ENCODE data around the gene CENPN. TPM values are rescaled to one million over a fixed set of nuclear protein-coding genes. Genes with fewer than 3 reads are reported as not detected.
A peak's percentile ranks its signal among the peaks of the same experiment; 100 is the strongest.

Gene CENPN
- total and polyA plus RNA-seq, 2 of the 13 experiments (the other 11 are each of a cell fraction or from before 2014, with no cell fraction given): 29.7 to 129 TPM

GRCh38 chr16:81069063-81069462 lies 62.0 kb downstream of the CENPN start:
- Histone ChIP-seq H3K9ac (ENCODE audit: insufficient read depth, low read depth, low read length) (no peak overlapping the region), H3K4me2 (ENCODE audit: low read depth, low read length) (no peak overlapping the region), H3K27ac (ENCODE audit: extremely low read length, insufficient read depth, low read length) (no peak overlapping the region), H3K4me1 (ENCODE audit: insufficient read depth, low read length) (peaks cover 7% of the 10 kb centered on the region), H3K27me3 (ENCODE audit: control insufficient read depth in 1 of 2, insufficient read depth in 2 of 2, low read length in 2 of 2) (no peaks in the 10 kb centered on the region), H2AFZ (ENCODE audit: low read length) (no peak overlapping the region), H3K79me2 (ENCODE audit: insufficient read depth, low read length) (no peaks in the 10 kb centered on the region), H3K4me3 (replicated peaks in 1 of 3; ENCODE audit: insufficient read depth in 1 of 3, low read depth in 2 of 3, low read length in 3 of 3) (no peak overlapping the region), H4K20me1 (ENCODE audit: insufficient read depth, low read length) (no peaks in the 10 kb centered on the region), H3K36me3 (replicated peaks in 1 of 2; ENCODE audit: control insufficient read depth in 1 of 2, insufficient read depth in 2 of 2, low read length in 2 of 2) (no peaks in the 10 kb centered on the region), H3K9me3 (ENCODE audit: low read length) (no peaks in the 10 kb centered on the region)
- ATAC-seq (no peak), DNase-seq (ENCODE audit: low spot score) (no peak), FAIRE-seq (no peak)
- WGBS (ENCODE audit: low lambda C conversion rate): 91% methylated on average over 4 of the region's 4 CpGs
- intact Hi-C loops (cut with micrococcal nuclease; ENCODE audit: unreplicated experiment): no loop called here
- ChIA-PET CTCF (ENCODE audit: low intra/inter-chr PET ratio, low total read pairs) (no interaction called here), POLR2A (no interaction called here)
- BruUV-seq (replicated peaks): no TSS peak
- in situ Hi-C loops (cut with HindIII; ENCODE audit: extremely low pct_ligation_motif_present, low pct_unique_long_range_greater_than_20kb): no loop called here
- TF ChIP-seq ETS1 (CRISPR knock-in tag; IDR thresholded peaks at IDR 0.05): no peak
- no peak for TF ChIP-seq ZNF781 (CRISPR knock-in tag; IDR thresholded peaks at IDR 0.05; ENCODE audit: borderline replicate concordance, not compliant biosample characterization)
- TF ChIP-seq ZNF12 (CRISPR knock-in tag; IDR thresholded peaks at IDR 0.05): peak; percentile 90
- TF ChIP-seq ZSCAN9 (CRISPR knock-in tag; IDR thresholded peaks at IDR 0.05; ENCODE audit: borderline replicate concordance): no peak
- no peak for TF ChIP-seq ATF2 (CRISPR knock-in tag; IDR thresholded peaks at IDR 0.05)
- no peak for TF ChIP-seq PATZ1 (CRISPR knock-in tag; IDR thresholded peaks at IDR 0.05)
- TF ChIP-seq MAFF (IDR thresholded peaks at IDR 0.05; ENCODE audit: low read depth, low read length): no peak
- TF ChIP-seq FOXP4 (CRISPR knock-in tag; IDR thresholded peaks at IDR 0.05): no peak

Measured in HepG2 (cell line).